Liver (tissue), 3 donors: ENCODE measurements around the gene UBE2K.

Experiments
- CTCF ChIP-seq: fragments of 150-350 bp; IDR thresholded peaks from 2 replicates; pipeline ENCODE4 v1.5.1; 2017; ENCODE audit warnings: improper control_type of control experiment, low read depth, low read length; ENCODE audit not compliant: missing input control
- HNF4G ChIP-seq: IDR thresholded peaks from 2 replicates; pipeline ENCODE4 v1.6.1; 2016; ENCODE audit warnings: antibody characterized with exemption
- JUND ChIP-seq, 2 donors: IDR thresholded peaks; 2 replicates each; pipeline ENCODE4 v1.6.1; 2016; ENCODE audit warnings: antibody characterized with exemption in 2 of 2
- MAX ChIP-seq: IDR thresholded peaks from 2 replicates; pipeline ENCODE4 v1.6.1; 2016; ENCODE audit warnings: antibody characterized with exemption
- RAD21 ChIP-seq, 2 donors: IDR thresholded peaks; 2 replicates each; pipeline ENCODE4 v1.6.1; 2016; ENCODE audit warnings: antibody characterized with exemption in 2 of 2, mild to moderate bottlenecking in 2 of 2
- REST ChIP-seq: IDR thresholded peaks from 2 replicates; pipeline ENCODE4 v1.6.1; 2016; ENCODE audit warnings: antibody characterized with exemption, mild to moderate bottlenecking
- SP1 ChIP-seq: IDR thresholded peaks from 2 replicates; pipeline ENCODE4 v1.6.1; 2018; ENCODE audit warnings: antibody characterized with exemption, mild to moderate bottlenecking
- TAF1 ChIP-seq: conservative IDR thresholded peaks from 2 replicates; pipeline ENCODE4 v1.6.1; 2016; ENCODE audit warnings: antibody characterized with exemption, mild to moderate bottlenecking
- YY1 ChIP-seq: IDR thresholded peaks from 2 replicates; pipeline ENCODE4 v1.6.1; 2016; ENCODE audit warnings: antibody characterized with exemption, mild to moderate bottlenecking
- ZBTB33 ChIP-seq: IDR thresholded peaks from 2 replicates; pipeline ENCODE4 v1.6.1; 2016; ENCODE audit warnings: antibody characterized with exemption
- donor health status: healthy.
- donor health status: healthy.

- TF ChIP-seq CTCF: no peak
- no peak for TF ChIP-seq YY1
- TF ChIP-seq TAF1: no peak
- TF ChIP-seq REST: no peak
- TF ChIP-seq HNF4G: no peak
- TF ChIP-seq RAD21 (IDR thresholded peaks at IDR 0.05): no peak
- TF ChIP-seq JUND (IDR thresholded peaks at IDR 0.05): no peak
- TF ChIP-seq SP1: no peak
- no peak for TF ChIP-seq ZBTB33
- no peak for TF ChIP-seq MAX
These were observed 43.5 kb downstream of the UBE2K start for GRCh38 chr4:39741401-39741800.
